Measurements from ENCODE around the gene NEO1. TPM values are rescaled to one million over a fixed set of nuclear protein-coding genes. Genes with fewer than 3 reads are reported as not detected.
"Not testable (repeated sequence)": the region's sequence is repeated elsewhere in the genome, so short reads cannot be mapped to it uniquely, and the experiment has no call there.

NEO1 gene
- total RNA-seq, 3 donors from 2014 or later: 4.7 to 5.2 (median 4.9) TPM

DNA sequence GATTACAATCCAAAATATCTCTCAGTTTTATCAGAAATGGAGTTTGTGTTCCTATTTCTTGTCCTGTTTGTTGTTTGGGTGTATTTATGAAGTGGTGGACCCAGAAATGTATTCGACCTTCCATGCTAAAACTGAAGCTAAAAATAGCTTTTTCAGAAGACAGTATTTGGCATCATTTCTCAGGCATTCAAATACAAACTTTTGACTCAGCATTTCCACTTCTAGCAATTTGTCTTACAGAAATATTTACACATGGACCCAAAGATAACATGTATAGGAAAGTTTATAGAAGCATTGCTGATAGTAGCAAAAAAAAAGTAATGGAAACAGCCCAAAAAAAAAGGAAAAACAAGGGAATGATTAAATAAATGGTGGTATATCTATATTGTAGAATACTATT is 160.2 kb downstream of the NEO1 start:
- ATAC-seq: no peak
- Mint-ChIP-seq H3K4me1 (ENCODE audit: low read depth) (no peaks in the 10 kb centered on the region), H3K36me3 (ENCODE audit: insufficient read depth) (no peaks in the 10 kb centered on the region)

DNA sequence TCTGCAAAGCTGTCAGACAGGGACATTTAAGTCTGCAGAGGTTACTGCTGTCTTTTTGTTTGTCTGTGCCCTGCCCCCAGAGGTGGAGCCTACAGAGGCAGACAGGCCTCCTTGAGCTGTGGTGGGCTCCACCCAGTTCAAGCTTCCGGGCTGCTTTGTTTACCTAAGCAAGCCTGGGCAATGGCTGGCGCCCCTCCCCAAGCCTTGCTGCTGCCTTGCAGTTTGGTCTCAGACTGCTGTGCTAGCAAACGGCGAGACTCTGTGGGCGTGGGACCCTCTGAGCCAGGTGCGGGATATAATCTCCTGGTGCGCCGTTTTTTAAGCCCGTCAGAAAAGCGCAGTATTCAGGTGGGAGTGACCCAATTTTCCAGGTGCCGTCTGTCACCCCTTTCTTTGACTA is 169.2 kb downstream of the NEO1 start:
- H3K27me3 Mint-ChIP-seq (ENCODE audit: low read depth); H3K4me3 Mint-ChIP-seq; ATAC-seq; DNase-seq; H3K36me3 Mint-ChIP-seq (ENCODE audit: insufficient read depth); H3K9me3 Mint-ChIP-seq: not testable (repeated sequence)
- peaks cover 13% of the 10 kb centered on the region for H3K4me1 Mint-ChIP-seq (ENCODE audit: low read depth)

More for the DNA sequence above, 160.2 kb downstream of the NEO1 start:
- H3K4me3 Mint-ChIP-seq: no peak overlapping the region
- DNase-seq: no peak
- H3K9me3 Mint-ChIP-seq: no peaks in the 10 kb centered on the region
- no peaks in the 10 kb centered on the region for H3K27me3 Mint-ChIP-seq (ENCODE audit: low read depth)

DNA sequence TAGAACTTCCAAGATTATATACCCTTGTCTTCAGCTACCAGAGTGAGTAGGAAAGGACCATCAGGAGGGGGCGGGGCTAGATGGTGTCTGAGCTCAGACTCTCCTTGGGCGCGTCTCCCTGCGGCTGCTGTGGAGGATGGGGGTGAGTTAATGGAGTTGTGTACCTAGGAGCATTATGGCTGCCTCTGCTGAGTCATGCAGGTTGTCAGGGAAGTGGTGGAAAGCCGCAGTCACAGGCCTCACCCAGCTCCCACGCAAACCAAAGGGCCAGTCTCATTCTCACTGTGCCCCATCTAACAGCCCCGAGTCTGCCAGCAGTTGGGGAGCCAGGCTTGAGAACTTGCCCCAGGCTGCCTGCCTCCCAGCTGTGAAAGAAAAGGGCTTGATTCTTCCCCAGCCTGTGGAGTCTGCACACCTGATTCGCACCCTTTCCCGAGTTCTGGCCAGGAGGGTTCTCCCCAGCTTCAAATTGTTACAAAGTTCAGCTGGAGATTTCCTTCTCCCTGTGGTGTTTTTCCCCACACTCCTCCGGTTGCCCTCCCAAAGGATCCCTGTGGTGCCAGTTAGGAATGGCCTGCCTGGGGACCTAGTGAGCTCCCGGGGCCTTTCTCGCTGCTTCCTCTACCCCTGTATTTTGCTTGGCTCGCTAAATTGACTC is 173.2 kb downstream of the NEO1 start:
- peaks cover 2% of the 10 kb centered on the region for H3K9me3 Mint-ChIP-seq
- peaks cover 16% of the 10 kb centered on the region for H3K4me1 Mint-ChIP-seq (ENCODE audit: low read depth)
- H3K4me3 Mint-ChIP-seq: no peak overlapping the region
- DNase-seq: peak; percentile 26
- H3K36me3 Mint-ChIP-seq (ENCODE audit: insufficient read depth): peaks cover 6% of the 10 kb centered on the region
- peak; percentile 51 to 69 for ATAC-seq
- no peaks in the 10 kb centered on the region for H3K27me3 Mint-ChIP-seq (ENCODE audit: low read depth)

DNA sequence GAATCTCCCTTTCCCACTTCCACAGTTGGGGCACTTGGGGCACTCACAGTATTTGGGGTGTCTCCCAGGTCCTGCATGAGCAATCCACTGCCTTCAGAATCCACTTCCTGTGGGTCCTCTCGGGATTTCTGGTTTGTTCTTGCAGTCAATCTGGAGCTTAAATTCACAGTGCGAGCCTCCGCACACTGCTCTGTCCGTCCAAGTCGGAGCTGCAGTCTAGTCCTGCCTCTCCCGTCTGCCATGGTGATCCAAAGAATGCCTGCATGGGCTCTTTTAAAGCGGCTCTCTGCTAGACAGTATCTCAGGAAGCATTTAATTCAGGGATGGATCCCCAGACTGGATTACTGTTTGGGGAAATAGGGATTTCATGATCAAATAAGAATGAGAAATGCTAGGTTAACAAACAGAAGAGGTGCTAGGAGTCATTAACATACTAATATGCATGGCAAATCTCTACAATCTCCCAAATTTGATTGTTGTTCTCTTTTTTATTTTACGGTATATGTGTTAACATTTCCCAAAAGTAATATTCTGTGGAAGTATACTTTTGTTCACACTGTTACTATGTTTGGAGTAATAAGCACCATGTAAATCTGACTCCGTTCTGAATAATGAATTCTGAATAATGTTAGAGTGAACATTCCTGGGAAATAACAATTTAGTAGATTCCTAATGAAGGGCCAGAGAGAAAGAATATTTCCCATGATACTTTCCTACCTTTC is 174.0 kb downstream of the NEO1 start:
- ATAC-seq (no peak), DNase-seq (no peak)
- Mint-ChIP-seq H3K9me3 (peaks cover 2% of the 10 kb centered on the region), H3K27me3 (ENCODE audit: low read depth) (no peaks in the 10 kb centered on the region), H3K4me3 (no peak overlapping the region), H3K4me1 (ENCODE audit: low read depth) (peaks cover 16% of the 10 kb centered on the region), H3K36me3 (ENCODE audit: insufficient read depth) (peaks cover 4% of the 10 kb centered on the region)

DNA sequence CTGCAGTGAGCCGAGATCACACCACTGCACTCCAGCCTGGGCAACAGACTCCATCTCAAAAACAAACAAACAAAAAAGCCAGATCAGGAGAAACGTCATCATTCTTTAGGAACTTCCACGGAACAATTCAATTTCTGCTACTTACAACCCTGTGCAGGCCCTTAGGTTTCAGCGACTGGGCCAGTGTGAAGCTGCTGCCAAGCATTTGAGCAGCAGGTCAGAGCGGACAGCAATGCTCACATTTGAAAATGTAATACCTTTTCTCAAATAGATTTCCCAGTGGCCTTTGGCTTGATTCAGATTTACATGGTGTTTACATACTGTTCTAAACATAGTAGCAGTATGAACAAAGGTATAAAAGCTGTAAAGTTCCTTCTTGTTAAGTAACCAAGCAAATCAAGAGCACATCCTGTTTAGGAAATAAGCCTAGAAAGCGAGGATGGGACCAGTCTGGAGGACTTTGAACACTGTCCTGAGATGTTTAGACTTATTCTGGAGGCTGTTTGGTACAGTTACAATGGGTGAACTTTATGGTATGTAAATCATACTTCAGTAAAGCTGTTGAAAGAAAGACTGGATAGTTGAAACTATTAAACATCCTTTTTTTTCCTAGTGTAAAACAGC is 175.3 kb downstream of the NEO1 start:
- Mint-ChIP-seq H3K4me1 (ENCODE audit: low read depth) (peaks cover 15% of the 10 kb centered on the region), H3K27me3 (ENCODE audit: low read depth) (no peaks in the 10 kb centered on the region), H3K4me3 (no peak overlapping the region), H3K36me3 (ENCODE audit: insufficient read depth) (peaks cover 2% of the 10 kb centered on the region), H3K9me3 (no peaks in the 10 kb centered on the region)
- DNase-seq (no peak), ATAC-seq (no peak)

DNA sequence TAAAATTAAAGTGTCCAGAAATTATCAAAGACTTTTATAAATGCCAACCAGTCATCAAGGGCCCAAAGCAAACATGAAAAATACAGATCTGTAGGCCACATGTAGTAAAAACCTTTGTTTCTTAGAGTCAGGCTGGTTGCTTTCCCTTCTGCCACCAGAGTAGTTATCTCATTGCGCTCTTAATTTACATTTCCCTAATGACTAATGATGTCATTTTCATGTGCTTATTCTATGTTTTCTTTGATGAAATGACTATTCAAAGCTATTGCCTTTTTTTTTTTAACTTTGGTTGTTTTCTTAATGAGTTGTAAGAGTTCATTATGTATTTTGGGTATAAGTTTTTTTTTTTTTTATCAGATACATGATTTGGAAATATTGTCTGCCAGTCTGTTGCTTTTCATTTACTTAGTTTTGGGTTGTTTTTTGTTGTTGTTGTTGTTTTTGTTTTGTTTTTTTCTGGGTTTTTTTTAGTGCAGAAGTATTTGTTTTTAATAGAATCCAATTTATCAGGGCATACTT is 175.9 kb downstream of the NEO1 start:
- DNase-seq (no peak), ATAC-seq (no peak)
- Mint-ChIP-seq H3K36me3 (ENCODE audit: insufficient read depth) (peaks cover 2% of the 10 kb centered on the region), H3K4me3 (no peak overlapping the region), H3K4me1 (ENCODE audit: low read depth) (peaks cover 13% of the 10 kb centered on the region), H3K27me3 (ENCODE audit: low read depth) (no peaks in the 10 kb centered on the region), H3K9me3 (no peaks in the 10 kb centered on the region)

DNA sequence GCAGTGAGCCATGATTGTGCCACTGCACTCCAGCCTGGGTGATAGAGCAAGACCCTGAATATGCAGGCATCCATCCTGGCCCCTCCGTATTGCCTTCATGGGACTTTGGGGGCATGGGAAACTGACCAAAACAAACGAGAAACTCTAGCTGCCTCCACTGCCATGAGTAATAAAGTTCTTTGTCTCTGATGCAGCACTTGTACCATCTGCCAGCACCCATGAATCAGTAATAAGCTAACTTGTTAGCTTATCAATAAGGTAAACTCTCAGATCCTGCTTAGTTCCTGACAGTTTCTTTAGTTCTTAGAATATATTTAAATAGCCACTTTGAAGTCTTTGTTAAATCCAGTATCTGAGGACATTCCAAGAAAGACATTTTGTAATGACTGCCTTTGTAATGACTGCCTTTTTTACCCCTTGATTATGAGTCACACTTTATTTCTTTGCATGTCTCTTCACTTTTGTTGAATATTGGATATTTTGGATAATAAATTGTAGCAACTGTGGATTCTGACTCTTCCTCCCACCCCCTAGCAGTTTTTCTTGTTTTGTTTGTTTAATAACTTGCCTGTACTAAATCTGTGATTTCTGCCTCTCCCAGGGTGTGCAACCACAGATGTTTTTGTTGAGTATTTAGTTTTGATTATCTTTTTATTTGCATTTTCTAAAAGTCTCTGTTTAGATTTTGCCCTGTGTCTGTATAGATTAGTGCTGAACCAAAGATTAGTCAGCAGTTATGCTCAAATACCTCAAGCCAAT is 179.6 kb downstream of the NEO1 start:
- Mint-ChIP-seq H3K9me3 (no peaks in the 10 kb centered on the region), H3K27me3 (ENCODE audit: low read depth) (no peaks in the 10 kb centered on the region), H3K4me3 (no peak overlapping the region), H3K4me1 (ENCODE audit: low read depth) (peaks cover 2% of the 10 kb centered on the region), H3K36me3 (ENCODE audit: insufficient read depth) (peaks cover 2% of the 10 kb centered on the region)
- ATAC-seq (no peak), DNase-seq (no peak)

DNA sequence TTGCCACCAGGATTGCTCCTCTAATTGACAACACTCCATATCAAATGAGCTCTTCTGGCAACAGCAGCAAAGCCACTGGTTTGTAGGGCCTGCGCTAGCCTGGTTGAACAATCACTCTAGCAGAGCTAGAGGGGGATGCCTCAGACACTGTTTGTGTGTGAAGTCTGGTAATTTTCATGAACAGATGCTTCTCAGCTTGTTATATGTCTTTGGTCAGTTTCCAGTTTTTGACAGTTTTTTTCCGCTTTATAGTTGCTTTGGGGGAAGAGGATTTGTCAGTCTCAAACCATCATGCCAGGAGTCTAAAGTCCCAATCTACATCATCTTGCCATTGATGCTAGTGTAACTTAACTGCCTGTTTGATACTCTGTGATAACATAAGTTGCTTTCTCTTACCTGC is 180.5 kb downstream of the NEO1 start:
- H3K4me1 Mint-ChIP-seq (ENCODE audit: low read depth): no peaks in the 10 kb centered on the region
- ATAC-seq: no peak
- no peaks in the 10 kb centered on the region for H3K27me3 Mint-ChIP-seq (ENCODE audit: low read depth)
- no peak for DNase-seq
- H3K9me3 Mint-ChIP-seq: no peaks in the 10 kb centered on the region
- no peak overlapping the region for H3K4me3 Mint-ChIP-seq
- peaks cover 4% of the 10 kb centered on the region for H3K36me3 Mint-ChIP-seq (ENCODE audit: insufficient read depth)

DNA sequence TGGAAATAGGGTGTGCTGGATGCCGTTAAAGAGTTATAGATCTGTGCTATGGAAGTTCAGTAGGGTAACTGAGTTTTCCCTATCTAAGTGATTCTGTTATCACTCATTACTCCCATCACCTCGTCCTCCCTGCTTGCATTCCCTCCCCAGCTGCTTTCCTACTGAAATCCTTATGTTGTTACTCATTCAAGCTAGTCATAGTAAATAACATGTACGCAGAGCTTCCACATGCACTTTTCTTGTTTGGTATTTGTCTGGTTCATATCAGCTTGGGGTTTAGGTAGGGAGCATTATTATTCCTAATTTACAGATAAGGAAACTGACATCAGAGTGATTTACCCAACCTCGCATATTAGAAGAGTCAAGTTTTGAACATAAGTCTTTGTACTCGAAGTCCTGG is 181.4 kb downstream of the NEO1 start:
- no peak overlapping the region for H3K4me3 Mint-ChIP-seq
- H3K4me1 Mint-ChIP-seq (ENCODE audit: low read depth): no peaks in the 10 kb centered on the region

DNA sequence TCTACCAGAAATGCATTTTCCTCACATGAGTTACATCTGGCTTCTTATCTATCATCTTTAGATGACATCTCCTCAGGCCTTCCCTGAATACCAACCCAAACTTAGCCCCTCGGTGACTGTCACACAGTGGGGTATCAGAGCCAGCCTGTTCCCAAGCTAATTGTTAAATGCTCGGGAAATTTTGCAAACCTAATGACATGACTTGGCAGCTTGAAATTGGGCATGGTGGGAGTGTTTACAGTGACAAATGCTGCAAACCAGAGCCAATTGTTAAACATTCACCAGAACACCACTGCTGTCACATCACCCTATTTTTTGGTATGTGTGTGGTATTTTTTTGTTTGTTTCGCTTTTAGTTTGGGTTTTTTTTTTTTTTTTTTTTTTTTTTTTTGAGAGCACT is 185.6 kb downstream of the NEO1 start:
- Mint-ChIP-seq H3K4me1 (ENCODE audit: low read depth) (no peaks in the 10 kb centered on the region), H3K36me3 (ENCODE audit: insufficient read depth) (peaks cover 2% of the 10 kb centered on the region), H3K27me3 (ENCODE audit: low read depth) (no peaks in the 10 kb centered on the region), H3K9me3 (no peaks in the 10 kb centered on the region), H3K4me3 (no peak overlapping the region)
- ATAC-seq (no peak), DNase-seq (no peak)

More for the DNA sequence above, 181.4 kb downstream of the NEO1 start:
- DNase-seq (no peak), ATAC-seq (no peak)
- peaks cover 4% of the 10 kb centered on the region for H3K36me3 Mint-ChIP-seq (ENCODE audit: insufficient read depth)
- no peaks in the 10 kb centered on the region for H3K27me3 Mint-ChIP-seq (ENCODE audit: low read depth)
- no peaks in the 10 kb centered on the region for H3K9me3 Mint-ChIP-seq

DNA sequence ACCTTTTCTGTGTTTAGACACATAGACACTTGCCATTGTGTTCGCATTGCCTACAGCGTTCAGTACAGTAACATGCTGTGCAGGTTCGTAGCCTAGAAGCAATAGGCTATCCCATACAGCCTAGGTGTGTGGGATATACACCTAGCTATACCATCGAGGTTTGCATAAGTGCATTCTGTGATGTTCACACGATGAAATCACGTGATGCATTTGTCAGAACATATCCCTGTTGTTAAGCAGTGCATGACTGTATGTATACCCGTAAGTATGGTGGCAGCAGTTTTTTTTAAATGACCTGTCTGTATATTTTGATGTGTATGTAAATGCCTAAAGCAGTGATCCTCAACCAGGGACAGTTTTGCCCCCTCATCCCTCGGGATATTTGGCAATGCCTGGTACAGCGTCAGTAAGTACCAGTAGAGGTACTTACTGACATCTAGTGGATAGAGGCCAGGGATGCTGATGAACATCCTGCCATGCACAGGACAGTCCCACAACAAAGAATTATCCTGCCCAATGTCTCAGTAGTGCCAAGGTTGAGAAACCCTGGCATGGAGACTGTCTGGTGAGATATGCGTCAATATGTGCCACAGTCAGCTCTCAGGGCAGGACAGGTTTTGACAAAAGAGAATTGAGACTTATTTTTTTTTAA is 187.4 kb downstream of the NEO1 start:
- Mint-ChIP-seq H3K27me3 (ENCODE audit: low read depth) (no peaks in the 10 kb centered on the region), H3K36me3 (ENCODE audit: insufficient read depth) (peaks cover 2% of the 10 kb centered on the region)
- no peak for DNase-seq

DNA sequence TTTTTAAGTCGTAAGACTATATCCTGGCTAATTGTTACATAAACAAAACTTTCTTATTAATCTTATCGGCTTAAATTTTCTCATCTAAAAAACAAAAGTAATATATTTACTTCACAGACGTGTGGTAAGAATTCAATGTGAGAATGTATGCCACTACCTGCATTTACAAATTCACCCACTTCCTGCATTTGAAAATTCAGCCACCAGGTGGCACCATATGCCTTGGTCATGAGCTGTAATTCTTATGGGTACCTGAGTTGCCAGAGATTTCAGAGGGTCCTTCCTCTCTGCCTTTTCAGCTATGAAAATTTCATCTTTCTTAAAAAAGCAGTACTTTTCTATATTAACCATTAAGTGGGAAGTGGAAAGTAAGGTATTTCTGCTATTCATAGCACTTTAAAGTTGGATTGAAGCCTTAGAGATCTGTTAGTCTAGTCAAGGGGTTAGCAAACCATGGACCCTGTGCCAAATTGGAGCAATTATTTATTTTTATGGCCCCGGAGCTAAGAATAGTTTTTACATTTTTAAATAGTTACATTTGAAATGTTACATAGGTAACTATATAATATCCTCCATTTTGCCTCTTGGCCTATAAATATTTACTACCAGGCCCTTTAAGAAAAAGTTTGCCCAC is 188.7 kb downstream of the NEO1 start:
- no peaks in the 10 kb centered on the region for H3K4me1 Mint-ChIP-seq (ENCODE audit: low read depth)
- ATAC-seq (no peak), DNase-seq (peak; percentile 65)
- no peaks in the 10 kb centered on the region for H3K27me3 Mint-ChIP-seq (ENCODE audit: low read depth)
- no peaks in the 10 kb centered on the region for H3K9me3 Mint-ChIP-seq
- peaks cover 5% of the 10 kb centered on the region for H3K36me3 Mint-ChIP-seq (ENCODE audit: insufficient read depth)
- H3K4me3 Mint-ChIP-seq: no peak overlapping the region

More for the DNA sequence above, 187.4 kb downstream of the NEO1 start:
- H3K9me3 Mint-ChIP-seq: no peaks in the 10 kb centered on the region
- ATAC-seq: no peak
- no peaks in the 10 kb centered on the region for H3K4me1 Mint-ChIP-seq (ENCODE audit: low read depth)
- H3K4me3 Mint-ChIP-seq: no peak overlapping the region

DNA sequence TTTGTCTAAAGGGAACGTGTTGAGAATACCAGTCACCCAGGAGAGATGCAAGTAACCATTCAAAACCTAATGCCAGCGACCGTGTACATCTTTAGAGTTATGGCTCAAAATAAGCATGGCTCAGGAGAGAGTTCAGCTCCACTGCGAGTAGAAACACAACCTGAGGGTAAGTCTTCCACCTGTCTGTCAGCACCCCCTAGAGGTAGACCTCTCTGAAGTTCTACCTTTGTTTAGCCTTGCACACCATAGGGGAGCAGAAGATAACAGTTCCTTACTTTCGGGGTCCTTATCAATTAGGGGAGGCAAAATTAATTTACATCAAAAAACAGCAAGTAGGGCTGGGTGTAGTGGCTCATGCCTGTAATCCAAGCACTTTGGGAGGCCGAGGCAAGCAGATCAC is 192.1 kb downstream of the NEO1 start:
- DNase-seq (no peak), ATAC-seq (no peak)
- Mint-ChIP-seq H3K9me3 (no peaks in the 10 kb centered on the region), H3K36me3 (ENCODE audit: insufficient read depth) (peaks cover 7% of the 10 kb centered on the region), H3K4me1 (ENCODE audit: low read depth) (no peaks in the 10 kb centered on the region), H3K4me3 (no peak overlapping the region), H3K27me3 (ENCODE audit: low read depth) (no peaks in the 10 kb centered on the region)
